D341Med (cell line): ENCODE measurements around the gene TRIM34.
A peak's percentile ranks its signal among the peaks of the same experiment; 100 is the strongest.
"Not testable (repeated sequence)": the region's sequence is repeated elsewhere in the genome, so short reads cannot be mapped to it uniquely, and the experiment has no call there.

Source experiments
- DNase-seq: peaks from one replicate; pipeline ENCODE4 v3.0.0; 2012; ENCODE audit warnings: low spot score

TRIM34 gene

DNA sequence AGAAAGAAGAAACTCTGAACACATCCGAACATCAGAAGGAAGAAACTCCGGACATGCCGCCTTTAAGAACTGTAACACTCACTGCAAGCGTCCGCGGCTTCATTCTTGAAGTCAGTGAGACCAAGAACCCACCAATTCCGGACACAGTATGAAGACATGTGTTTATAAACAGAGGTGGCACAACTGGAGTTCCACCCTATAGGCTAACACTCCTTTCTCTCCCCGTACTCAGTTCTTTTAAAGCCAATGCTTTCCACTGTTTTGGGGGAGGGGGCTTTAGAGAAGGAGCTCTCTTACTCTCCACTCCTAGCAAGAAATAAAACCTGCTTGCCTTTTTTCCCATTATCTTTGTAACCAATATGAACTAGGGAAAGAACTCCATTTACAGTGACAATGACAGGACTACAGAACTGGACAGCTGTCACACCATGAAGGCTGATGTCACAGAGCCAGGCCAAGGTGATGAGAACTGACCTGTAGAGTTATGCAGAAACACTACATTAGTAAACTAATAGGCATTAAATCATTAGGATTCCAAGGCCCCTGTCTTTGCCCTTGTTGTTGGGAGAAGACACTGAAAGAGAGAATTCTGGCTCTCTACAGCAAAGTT lies 59.3 kb downstream of the TRIM34 start:
- no peak for DNase-seq

DNA sequence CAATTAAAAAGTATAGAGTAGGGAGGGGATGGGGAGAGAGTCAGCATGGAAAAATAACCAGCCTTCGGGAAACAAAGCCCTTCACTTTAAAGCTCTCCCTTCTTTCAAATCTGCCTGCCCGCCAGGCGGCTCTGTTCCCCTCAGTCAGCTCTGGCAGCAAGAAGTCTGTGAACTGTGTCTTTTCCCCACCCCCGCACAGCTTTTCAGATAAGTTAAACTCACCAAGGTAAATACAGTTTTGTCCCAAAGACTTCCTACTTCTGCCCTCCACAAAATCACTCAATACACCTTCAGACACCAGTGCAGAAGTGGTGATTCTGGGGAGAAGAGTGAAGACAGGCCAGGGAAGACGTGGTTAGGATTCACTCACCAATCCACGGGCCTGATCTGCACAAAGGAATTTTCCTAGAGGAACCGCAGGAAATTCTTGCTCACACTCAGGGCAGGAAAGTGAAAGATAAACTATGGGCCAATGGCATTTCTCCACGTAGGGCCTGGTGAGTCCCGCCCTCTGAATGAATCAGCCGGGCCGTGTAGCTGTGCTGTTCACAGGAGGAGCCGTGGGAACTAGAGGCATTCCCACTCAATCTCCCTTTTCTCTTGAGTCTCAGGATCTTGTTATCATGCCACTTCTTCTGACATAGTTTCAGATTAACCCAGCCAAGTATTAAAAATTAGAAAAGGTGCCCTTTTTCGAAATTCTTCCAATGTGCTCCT lies 60.0 kb downstream of the TRIM34 start, which contains the start of gene TRIM5:
Gene TRIM5, minus strand, starts transcription at position 429 of the 717 bp plus-strand sequence. CDS start 4,897 bp downstream, outside the sequence.
- peak; percentile 31 for DNase-seq

GRCh38 chr11:5686426-5686825 lies 61.6 kb downstream of the TRIM34 start:
- DNase-seq = no peak

DNA sequence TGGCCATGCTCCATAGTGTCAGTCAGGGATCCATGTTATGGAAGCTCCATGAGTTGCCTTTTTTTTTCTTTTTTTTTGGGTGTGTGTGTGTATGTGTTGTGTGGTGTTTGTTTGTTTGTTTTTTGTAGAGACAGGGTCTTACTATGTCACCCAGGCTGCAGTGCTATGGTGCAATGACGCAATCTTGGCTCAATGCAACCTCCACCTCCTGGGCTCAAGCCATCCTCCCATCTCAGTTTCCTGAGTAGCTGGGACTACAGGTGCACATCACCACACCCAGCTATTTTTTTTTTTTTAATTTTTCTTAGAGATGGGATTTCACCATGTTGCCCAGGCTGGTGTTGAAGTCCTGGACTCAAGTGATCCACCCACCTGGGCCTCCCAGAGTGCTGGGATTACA lies 63.7 kb downstream of the TRIM34 start:
- DNase-seq = no peak

DNA sequence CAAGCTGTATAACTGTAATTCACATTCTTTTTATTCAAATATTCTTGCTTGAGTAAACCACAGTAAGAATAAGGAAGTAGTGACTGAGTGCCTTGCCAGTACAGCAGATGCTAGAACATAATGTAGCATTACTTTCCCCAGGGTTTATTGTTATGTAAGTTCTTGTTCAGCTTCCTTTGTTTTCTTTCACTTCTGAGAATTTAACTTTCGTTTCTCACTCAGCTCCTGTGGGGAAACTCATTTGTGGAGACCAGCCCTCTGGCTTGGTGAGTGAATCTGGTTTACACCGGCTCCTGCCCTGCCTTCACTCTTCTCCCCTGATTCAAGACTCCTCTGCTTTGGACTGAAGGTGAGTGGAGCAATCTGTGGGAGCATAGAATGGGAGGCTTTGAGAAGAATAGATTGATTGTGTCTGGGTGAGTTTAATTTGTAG lies 64.8 kb downstream of the TRIM34 start, which contains the start of gene TRIM22:
Gene TRIM22, plus strand, starts transcription at position 240 of the 433 bp plus-strand sequence. CDS start 6,443 bp downstream, outside the sequence.
- DNase-seq = no peak

GRCh38 chr11:5690216-5690615 lies 65.4 kb downstream of the TRIM34 start:
- no peak for DNase-seq

DNA sequence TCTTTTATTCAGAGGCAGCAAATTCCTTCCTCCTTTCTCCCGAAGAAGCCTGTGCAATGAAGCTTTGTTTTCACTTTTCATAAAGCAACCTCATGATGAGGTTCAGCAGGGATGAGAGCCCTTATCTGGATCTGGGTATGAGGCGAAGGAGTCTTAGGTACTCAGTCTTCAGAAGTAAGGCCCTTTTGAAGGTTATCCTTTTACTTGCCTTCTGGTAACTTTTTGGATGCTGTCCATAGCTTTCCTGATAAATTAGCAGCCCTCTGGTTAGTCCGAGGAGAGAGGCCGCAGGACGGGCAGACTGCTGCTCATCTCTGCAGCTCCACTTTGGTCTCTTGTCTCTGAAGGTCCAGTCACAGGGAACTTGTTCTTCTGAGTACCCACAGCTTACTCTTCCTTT lies 65.9 kb downstream of the TRIM34 start:
- DNase-seq = no peak

GRCh38 chr11:5691238-5691963 lies 66.6 kb downstream of the TRIM34 start:
- DNase-seq = not testable (repeated sequence)

DNA sequence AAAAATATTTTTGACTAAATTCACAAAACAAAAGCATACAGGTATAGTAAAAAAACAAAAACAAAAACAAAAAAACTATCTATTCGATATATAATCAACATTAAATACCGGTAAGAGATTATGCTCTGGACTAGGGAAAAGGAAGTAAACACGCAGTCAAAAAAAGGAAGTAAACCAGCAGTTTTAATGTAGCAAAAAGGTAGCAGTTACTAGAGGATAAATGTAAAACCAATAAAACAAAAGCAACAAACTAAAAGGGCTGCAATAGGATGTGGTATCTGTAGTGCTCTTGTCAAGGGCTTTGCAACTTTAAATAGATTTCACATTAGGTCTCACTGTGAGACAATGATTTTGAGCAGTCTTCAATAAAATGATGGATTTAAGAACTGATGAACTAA lies 67.2 kb downstream of the TRIM34 start:
- no peak for DNase-seq
